ENCODE results near the gene NAALADL1. TPM values are rescaled to one million over a fixed set of nuclear protein-coding genes. Genes with fewer than 3 reads are reported as not detected.
"Not testable (repeated sequence)": the region's sequence is repeated elsewhere in the genome, so short reads cannot be mapped to it uniquely, and the experiment has no call there.

NAALADL1 gene
- total and polyA plus RNA-seq, 2 donors, result 11.7 to 38.1 TPM

- H3K4me3 ChIP-seq (ENCODE audit: low read depth, low read length), result no peak overlapping the region
- WGBS, result 52% methylated on average over 10 of the region's 10 CpGs
Observed at GRCh38 chr11:65026810-65027209, 31.5 kb downstream of the NAALADL1 start.

DNA sequence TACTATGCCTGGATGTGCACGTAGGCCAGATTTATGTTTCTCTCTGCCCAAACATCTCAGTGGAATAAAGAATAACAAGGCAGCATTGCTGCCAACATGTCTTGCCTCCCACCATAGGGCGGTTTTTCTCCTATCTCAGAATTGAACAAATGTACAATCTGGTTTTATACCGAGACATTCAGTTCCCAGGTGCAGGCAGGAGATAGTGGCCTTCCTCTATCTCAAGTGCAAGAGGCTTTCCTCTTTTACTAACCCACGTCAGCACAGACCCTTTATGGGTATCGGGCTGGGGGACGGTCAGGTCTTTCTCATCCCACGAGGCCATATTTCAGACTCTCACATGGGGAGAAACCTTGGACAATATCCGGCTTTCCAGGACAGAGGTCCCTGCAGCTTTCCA, 34.9 kb downstream of the NAALADL1 start:
- 75% methylated on average over 8 of the region's 8 CpGs for WGBS
- H3K4me1 ChIP-seq (ENCODE audit: insufficient read depth); DNase-seq (ENCODE audit: extremely low spot score); H3K27ac ChIP-seq (ENCODE audit: low read depth); H3K4me3 ChIP-seq (ENCODE audit: low read depth, low read length); H3K36me3 ChIP-seq (ENCODE audit: insufficient read depth): not testable (repeated sequence)

More at GRCh38 chr11:65026810-65027209, 31.5 kb downstream of the NAALADL1 start:
- DNase-seq (ENCODE audit: extremely low spot score), result no peak
- Histone ChIP-seq H3K4me1 (ENCODE audit: insufficient read depth) (no peaks in the 10 kb centered on the region), H3K36me3 (ENCODE audit: insufficient read depth) (peaks cover under 1% of the 10 kb centered on the region), H3K27ac (ENCODE audit: low read depth) (no peak overlapping the region)

DNA sequence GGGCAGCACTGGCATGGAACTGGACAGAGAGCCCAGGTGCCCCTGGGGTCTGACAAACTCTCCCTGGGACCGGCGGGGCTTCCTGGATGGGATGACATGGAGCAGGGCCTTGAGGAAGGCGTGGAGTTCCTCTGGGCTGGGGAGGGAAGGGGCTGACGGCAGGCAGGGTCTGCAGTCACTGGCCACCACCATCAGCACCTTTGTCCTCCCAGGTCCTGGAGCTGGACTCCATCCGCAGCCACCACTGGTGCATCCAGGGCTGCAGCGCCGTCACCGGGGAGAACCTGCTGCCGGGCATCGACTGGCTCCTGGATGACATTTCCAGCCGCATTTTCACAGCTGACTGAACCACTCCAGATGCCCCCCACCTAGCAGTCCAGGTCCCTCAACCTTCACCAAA, 36.8 kb downstream of the NAALADL1 start:
- no peak for DNase-seq (ENCODE audit: extremely low spot score)
- Histone ChIP-seq H3K4me3 (ENCODE audit: low read depth, low read length) (no peak overlapping the region), H3K27ac (ENCODE audit: low read depth) (no peak overlapping the region), H3K4me1 (ENCODE audit: insufficient read depth) (no peaks in the 10 kb centered on the region), H3K36me3 (ENCODE audit: insufficient read depth) (peaks cover 3% of the 10 kb centered on the region)
- WGBS, result 93% methylated on average over 11 of the region's 11 CpGs

GRCh38 chr11:65021003-65021402, 37.4 kb downstream of the NAALADL1 start:
- Histone ChIP-seq H3K4me3 (ENCODE audit: low read depth, low read length) (no peak overlapping the region), H3K27ac (ENCODE audit: low read depth) (no peak overlapping the region), H3K4me1 (ENCODE audit: insufficient read depth) (no peaks in the 10 kb centered on the region), H3K36me3 (ENCODE audit: insufficient read depth) (peaks cover 3% of the 10 kb centered on the region)
- no peak for DNase-seq (ENCODE audit: extremely low spot score)
- 83% methylated on average over 3 of the region's 3 CpGs for WGBS

GRCh38 chr11:65019824-65020223, 38.5 kb downstream of the NAALADL1 start:
- WGBS, result 84% methylated on average over 7 of the region's 7 CpGs
- no peak for DNase-seq (ENCODE audit: extremely low spot score)
- no peak overlapping the region for H3K27ac ChIP-seq (ENCODE audit: low read depth)
- peaks cover 3% of the 10 kb centered on the region for H3K36me3 ChIP-seq (ENCODE audit: insufficient read depth)
- H3K4me1 ChIP-seq (ENCODE audit: insufficient read depth), result no peaks in the 10 kb centered on the region
- no peak overlapping the region for H3K4me3 ChIP-seq (ENCODE audit: low read depth, low read length)

DNA sequence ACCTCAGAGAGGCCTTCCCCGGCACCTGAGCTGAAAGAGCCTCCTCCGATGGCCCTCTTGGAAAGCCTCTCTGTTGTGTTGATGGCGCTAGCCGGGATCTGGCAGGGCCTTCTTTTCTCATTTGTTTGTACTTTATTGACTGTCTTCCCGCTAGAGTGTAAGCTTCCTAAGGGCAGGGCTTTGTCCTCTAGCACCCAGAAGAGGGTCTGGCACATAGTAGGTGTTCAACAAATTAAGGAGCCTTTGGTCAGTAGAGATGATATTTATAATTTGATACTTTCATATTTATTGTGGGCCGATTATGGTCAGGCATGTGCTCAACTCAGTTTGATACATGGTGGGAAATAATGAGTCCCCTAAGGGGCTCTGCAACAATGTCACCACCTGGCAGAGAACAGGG, 40.4 kb downstream of the NAALADL1 start:
- DNase-seq (ENCODE audit: extremely low spot score), result no peak
- H3K36me3 ChIP-seq (ENCODE audit: insufficient read depth), result peaks cover 3% of the 10 kb centered on the region
- no peak overlapping the region for H3K27ac ChIP-seq (ENCODE audit: low read depth)
- WGBS, result 97% methylated on average over 6 of the region's 6 CpGs
- H3K4me1 ChIP-seq (ENCODE audit: insufficient read depth), result no peaks in the 10 kb centered on the region
- no peak overlapping the region for H3K4me3 ChIP-seq (ENCODE audit: low read depth, low read length)

- WGBS, result 92% methylated on average over 4 of the region's 4 CpGs
- peaks cover 1% of the 10 kb centered on the region for H3K36me3 ChIP-seq (ENCODE audit: insufficient read depth)
- H3K4me1 ChIP-seq (ENCODE audit: insufficient read depth), result no peaks in the 10 kb centered on the region
- no peak overlapping the region for H3K4me3 ChIP-seq (ENCODE audit: low read depth, low read length)
- no peak overlapping the region for H3K27ac ChIP-seq (ENCODE audit: low read depth)
- DNase-seq (ENCODE audit: extremely low spot score), result no peak
Observed at GRCh38 chr11:65016705-65017104, 41.6 kb downstream of the NAALADL1 start.

DNA sequence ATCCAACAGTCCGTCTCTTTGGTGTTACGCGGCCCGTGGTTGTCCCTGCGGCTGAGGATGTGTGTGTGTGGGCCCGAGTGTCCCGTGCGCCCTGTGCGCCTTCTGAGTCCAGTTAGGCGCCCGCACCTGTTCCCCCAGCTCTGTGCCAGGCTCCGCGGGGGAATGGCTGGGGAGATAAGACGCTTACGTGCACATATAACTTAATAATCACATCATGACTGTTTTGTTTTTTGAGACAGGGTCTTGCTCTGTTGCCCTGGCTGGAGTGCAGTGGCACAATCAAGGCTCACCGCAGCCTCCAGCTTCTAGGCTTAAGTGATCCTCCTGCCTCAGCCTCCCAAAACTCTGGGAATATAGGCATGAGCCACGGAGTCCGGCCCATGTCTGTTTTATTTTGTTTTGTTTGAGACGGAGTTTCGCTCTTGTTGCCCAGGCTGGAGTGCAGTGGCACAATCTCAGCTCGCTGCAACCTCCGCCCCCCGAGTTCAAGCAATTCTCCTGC, 43.6 kb downstream of the NAALADL1 start:
- Histone ChIP-seq H3K36me3 (ENCODE audit: insufficient read depth) (no peaks in the 10 kb centered on the region), H3K27ac (ENCODE audit: low read depth) (peak overlapping the region; percentile 93), H3K4me3 (ENCODE audit: low read depth, low read length) (peak overlapping the region; percentile 79), H3K4me1 (ENCODE audit: insufficient read depth) (no peaks in the 10 kb centered on the region)
- 30% methylated on average over 23 of the region's 23 CpGs for WGBS
- DNase-seq (ENCODE audit: extremely low spot score), result no peak

DNA sequence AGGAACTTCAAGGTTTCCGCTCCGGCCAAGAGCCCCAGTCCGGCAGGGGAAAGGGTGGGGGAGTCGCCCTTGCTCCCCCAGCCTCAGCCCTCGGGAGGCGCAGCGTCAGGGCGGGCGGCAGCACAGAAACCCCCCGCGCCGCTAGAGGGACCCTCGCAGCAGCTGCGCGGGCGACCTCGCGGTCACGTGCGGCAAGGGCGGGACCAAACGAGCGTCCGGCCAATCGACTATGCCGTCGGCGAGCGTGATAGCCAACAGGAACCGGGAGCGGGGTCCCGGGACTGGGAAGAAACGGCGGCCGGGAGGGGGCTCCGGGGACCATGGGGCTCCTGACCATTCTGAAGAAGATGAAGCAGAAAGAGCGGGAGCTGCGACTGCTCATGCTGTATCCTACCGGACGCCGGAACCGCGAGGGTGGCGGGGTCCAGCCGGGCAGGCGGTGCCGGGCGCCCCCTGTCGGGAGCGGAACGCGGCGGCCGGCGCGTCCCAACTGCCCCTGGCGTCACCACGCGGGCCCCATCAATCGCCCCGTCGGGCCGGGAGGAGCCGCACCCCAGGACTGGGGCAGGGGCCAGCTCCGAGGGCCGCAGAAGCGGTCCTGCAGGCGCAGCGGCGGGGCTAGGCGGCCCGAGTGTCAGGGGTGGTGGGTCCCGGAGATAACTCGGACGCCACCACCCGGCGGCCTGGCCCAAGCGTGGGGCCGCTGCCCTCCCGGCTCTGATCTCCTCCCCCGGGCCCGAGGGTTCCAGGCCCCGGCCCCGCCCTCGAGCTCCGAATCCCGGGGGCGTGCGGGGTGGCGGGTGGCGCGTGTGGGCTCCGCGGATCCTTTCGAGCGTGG, 44.2 kb downstream of the NAALADL1 start, which contains the start of gene ARL2:
TSS of gene ARL2 (plus strand) at position 273 of the 838 bp plus-strand sequence. CDS start at position 321, 48 bp downstream.
- H3K27ac ChIP-seq (ENCODE audit: low read depth), result peak within 1 kb of the TSS; percentile 93
- WGBS, result under 1% methylated on average over 96 of the region's 96 CpGs
- DNase-seq (ENCODE audit: extremely low spot score), result peak; percentile 75
- H3K4me3 ChIP-seq (ENCODE audit: low read depth, low read length), result peak within 1 kb of the TSS; percentile 79
- H3K36me3 ChIP-seq (ENCODE audit: insufficient read depth), result no peaks in the 10 kb centered on the region
- H3K4me1 ChIP-seq (ENCODE audit: insufficient read depth), result no peaks in the 10 kb centered on the region

DNA sequence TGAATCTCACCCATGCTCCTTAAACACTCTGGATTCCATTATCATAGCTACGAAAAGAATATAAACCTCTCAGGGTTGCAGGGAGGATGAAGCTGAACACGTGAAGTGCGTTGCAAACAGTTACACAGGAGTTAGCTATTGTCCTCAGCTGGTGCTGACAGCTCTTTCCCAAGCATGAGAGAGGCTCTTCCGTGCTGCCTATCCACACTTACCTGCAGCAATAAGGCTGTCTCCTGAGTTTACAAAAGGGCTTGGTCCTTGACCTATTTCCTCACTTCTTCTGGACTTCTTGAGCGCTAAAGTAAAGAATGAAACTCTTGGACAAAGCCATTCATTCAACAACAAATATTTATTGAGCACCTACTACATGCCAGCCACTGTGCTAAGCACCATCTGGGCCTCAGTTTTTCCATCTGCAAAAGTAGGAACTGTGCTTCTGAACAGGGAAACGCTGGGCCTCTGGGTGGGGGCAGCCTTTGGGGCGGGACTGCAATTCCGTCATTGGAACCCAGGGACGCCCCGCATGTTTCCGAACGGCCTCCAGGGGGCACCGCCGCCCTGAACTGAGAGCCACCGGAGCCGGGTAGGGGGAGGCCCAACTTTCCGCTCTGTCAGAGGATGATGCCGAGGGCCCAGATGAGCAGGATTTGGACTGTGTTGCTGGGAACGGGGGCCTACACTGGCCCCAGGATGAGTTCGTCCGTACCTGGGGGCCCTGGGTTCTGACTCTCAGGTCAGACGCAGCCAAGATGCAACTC, 45.0 kb downstream of the NAALADL1 start:
- WGBS, result 10% methylated on average over 22 of the region's 22 CpGs
- no peaks in the 10 kb centered on the region for H3K4me1 ChIP-seq (ENCODE audit: insufficient read depth)
- peak overlapping the region; percentile 79 for H3K4me3 ChIP-seq (ENCODE audit: low read depth, low read length)
- H3K27ac ChIP-seq (ENCODE audit: low read depth), result peak overlapping the region; percentile 93
- DNase-seq (ENCODE audit: extremely low spot score), result peak; percentile 79
- no peaks in the 10 kb centered on the region for H3K36me3 ChIP-seq (ENCODE audit: insufficient read depth)

DNA sequence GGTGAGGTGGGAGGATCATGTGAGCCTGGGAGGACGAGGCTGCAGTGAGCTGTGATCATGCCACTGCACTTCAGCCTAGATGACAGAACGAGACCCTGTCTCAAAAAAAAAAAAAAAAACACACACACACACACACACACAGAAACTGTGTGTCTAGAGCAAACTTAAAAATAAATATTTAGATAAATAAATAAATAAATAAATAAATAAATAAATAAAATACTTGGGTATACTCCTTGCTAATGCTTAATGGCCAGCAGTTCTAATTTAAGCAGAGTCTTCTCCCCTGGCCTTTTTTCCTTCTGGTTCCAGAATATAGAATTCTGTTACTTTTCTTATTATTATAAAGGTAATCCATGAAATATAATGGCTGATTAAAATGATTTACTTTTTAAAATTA, 49.5 kb downstream of the NAALADL1 start:
- H3K27ac ChIP-seq (ENCODE audit: low read depth), result no peak overlapping the region
- H3K36me3 ChIP-seq (ENCODE audit: insufficient read depth), result no peaks in the 10 kb centered on the region
- no peak for DNase-seq (ENCODE audit: extremely low spot score)
- WGBS, result 83% methylated on average over 2 of the region's 2 CpGs
- no peaks in the 10 kb centered on the region for H3K4me1 ChIP-seq (ENCODE audit: insufficient read depth)
- no peak overlapping the region for H3K4me3 ChIP-seq (ENCODE audit: low read depth, low read length)

GRCh38 chr11:65008016-65008415, 50.3 kb downstream of the NAALADL1 start:
- no peak overlapping the region for H3K4me3 ChIP-seq (ENCODE audit: low read depth, low read length)
- 74% methylated on average over 7 of the region's 7 CpGs for WGBS
- DNase-seq (ENCODE audit: extremely low spot score), result no peak
- no peaks in the 10 kb centered on the region for H3K36me3 ChIP-seq (ENCODE audit: insufficient read depth)
- no peak overlapping the region for H3K27ac ChIP-seq (ENCODE audit: low read depth)
- no peaks in the 10 kb centered on the region for H3K4me1 ChIP-seq (ENCODE audit: insufficient read depth)

GRCh38 chr11:65003968-65004367, 54.4 kb downstream of the NAALADL1 start:
- not testable (repeated sequence) for H3K27ac ChIP-seq (ENCODE audit: low read depth); H3K36me3 ChIP-seq (ENCODE audit: insufficient read depth); DNase-seq (ENCODE audit: extremely low spot score); H3K4me1 ChIP-seq (ENCODE audit: insufficient read depth); H3K4me3 ChIP-seq (ENCODE audit: low read depth, low read length)
- WGBS, result 56% methylated on average over 3 of the region's 3 CpGs

DNA sequence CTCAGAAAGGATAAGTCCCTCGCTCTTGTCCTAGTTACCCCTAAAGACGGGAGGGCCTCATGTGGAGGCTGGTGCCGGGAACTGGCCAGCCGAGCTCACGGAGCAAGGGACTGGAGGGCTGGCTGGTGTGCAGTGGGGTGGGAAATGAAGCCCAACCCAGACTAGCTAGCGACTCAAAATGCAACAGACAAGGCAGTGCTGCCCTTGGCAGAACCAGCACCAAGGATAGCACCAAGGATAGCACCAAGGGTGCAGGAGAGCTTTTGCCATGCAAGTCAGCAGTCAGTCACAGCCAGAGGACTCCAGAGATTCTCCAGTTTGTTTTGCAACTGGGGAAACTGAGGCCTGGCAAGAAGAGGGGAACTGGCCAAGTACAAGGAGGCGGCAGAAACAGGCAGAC, 55.1 kb downstream of the NAALADL1 start:
- Histone ChIP-seq H3K36me3 (ENCODE audit: insufficient read depth) (no peaks in the 10 kb centered on the region), H3K4me1 (ENCODE audit: insufficient read depth) (no peaks in the 10 kb centered on the region), H3K4me3 (ENCODE audit: low read depth, low read length) (no peak overlapping the region), H3K27ac (ENCODE audit: low read depth) (no peak overlapping the region)
- 60% methylated on average over 7 of the region's 7 CpGs for WGBS
- no peak for DNase-seq (ENCODE audit: extremely low spot score)
